Natural killer cell (primary cell): ENCODE results near the gene SNAP23. TPM values are rescaled to one million over a fixed set of nuclear protein-coding genes. Genes with fewer than 3 reads are reported as not detected.

Source experiments
- ATAC-seq, 3 donors: fragments of 150-1000 bp in 2 of 3; fragments of 200-7000 bp in 1 of 3; cut with Tn5 transposase; 1 replicate in 1 of 3; 2 replicates in 2 of 3; pipeline ENCODE4 v1.10.0; 2021; ENCODE audit warnings: mild to moderate bottlenecking in 2 of 3, moderate library complexity in 2 of 3
- DNase-seq, 2 donors: peaks; one replicate each; pipeline versions ENCODE4 v3.0.0 to v3.0.0-alpha.2; 2013 to 2021; ENCODE audit warnings: mixed read lengths in 1 of 2
- H3K27ac ChIP-seq: one replicate; pipeline ENCODE4 v1.5.1; 2013; ENCODE audit warnings: mild to moderate bottlenecking, low read length
- H3K27me3 ChIP-seq: one replicate; pipeline ENCODE4 v1.6.1; 2013; ENCODE audit warnings: low read length; ENCODE audit not compliant: control insufficient read depth, insufficient read depth
- H3K36me3 ChIP-seq: one replicate; pipeline ENCODE4 v1.6.1; 2013; ENCODE audit warnings: low read length; ENCODE audit not compliant: control insufficient read depth, insufficient read depth
- H3K4me1 ChIP-seq: one replicate; pipeline ENCODE4 v1.6.1; 2013; ENCODE audit warnings: low read length; ENCODE audit not compliant: control insufficient read depth, insufficient read depth
- H3K4me3 ChIP-seq: one replicate; pipeline ENCODE4 v1.5.1; 2013; ENCODE audit warnings: low read length
- H3K9me3 ChIP-seq: one replicate; pipeline ENCODE4 v1.6.1; 2013; ENCODE audit warnings: low read length; ENCODE audit not compliant: control insufficient read depth, insufficient read depth
- H3K27ac Mint-ChIP-seq, 2 donors: one replicate each; pipeline ENCODE4 v1.8.0; 2022; ENCODE audit warnings: mild to moderate bottlenecking in 2 of 2, mixed read lengths in 2 of 2, moderate library complexity in 1 of 2
- H3K27me3 Mint-ChIP-seq, 2 donors: one replicate each; pipeline ENCODE4 v1.8.0; 2022; ENCODE audit warnings: low read depth in 2 of 2, mixed read lengths in 2 of 2
- H3K36me3 Mint-ChIP-seq: one replicate; pipeline ENCODE4 v1.8.0; 2022; ENCODE audit warnings: mixed read lengths
- H3K4me1 Mint-ChIP-seq, 2 donors: one replicate each; pipeline ENCODE4 v1.8.0; 2022; ENCODE audit warnings: mixed read lengths in 2 of 2
- H3K4me3 Mint-ChIP-seq: one replicate; pipeline ENCODE4 v1.8.0; 2022; ENCODE audit warnings: mild to moderate bottlenecking, moderate library complexity, mixed read lengths
- H3K9me3 Mint-ChIP-seq, 2 donors: one replicate each; pipeline ENCODE4 v1.8.0; 2022; ENCODE audit warnings: mixed read lengths in 2 of 2
- CTCF ChIP-seq: fragments of 200-600 bp; IDR thresholded peaks from one replicate; pipeline ENCODE4 v1.8.0; 2022; ENCODE audit warnings: antibody characterized with exemption
- WGBS: methylation state at CpG from one replicate; pipeline ENCODE4 v1.1.7; 2013; ENCODE audit warnings: missing lambda C conversion rate; ENCODE audit not compliant: insufficient coverage; 5-methylcytosine and 5-hydroxymethylcytosine counted together
- intact Hi-C: fragments of 100-400 bp; cut with micrococcal nuclease; formaldehyde crosslinking; loops from one replicate; pipeline ENCODE4 v1.14.2; 2022
- total RNA-seq, 4 donors: library from RNA; stranded (reverse); fragments of 120-200 nt in 1 of 4; gene quantifications; one replicate each; pipeline versions ENCODE4 v1.2.3 to v1.2.4, GENCODE V29; 2013 to 2022

SNAP23 gene
- total RNA-seq, 3 donors from 2014 or later (not counting 1 experiment from before 2014, with no cell fraction given): 72.7 to 85.2 (median 82.7) TPM

DNA sequence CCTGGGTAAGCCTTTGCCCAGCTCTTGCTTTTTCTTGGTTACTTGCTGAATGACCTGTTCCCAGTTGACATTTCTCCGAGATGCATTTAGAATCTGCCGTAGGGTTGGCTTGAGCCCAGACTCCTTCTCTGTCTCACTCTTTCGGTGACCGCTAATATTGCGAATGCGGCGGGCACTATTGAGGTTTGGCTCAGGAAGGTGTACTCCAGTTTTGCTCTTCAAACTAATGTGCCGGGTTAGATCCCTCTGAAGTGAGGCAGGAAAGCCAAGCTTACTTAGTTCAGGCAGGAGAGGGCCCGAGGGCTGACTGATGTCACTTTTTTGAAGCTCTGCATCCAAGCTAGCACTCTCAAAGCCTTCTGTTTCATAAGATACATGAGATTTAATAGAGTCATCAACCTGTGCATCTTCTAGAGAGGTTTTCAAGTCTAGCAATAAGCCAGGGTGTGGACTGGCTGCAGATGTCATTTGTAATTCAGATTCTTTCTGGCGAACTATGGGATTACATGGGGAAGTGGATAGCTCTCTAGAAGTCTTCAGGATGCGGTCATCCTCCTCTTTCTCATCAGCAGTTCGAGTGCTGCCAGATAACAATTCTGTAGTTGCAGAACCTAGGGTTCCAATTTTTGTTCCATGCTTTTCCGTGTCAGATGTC, 45.5 kb upstream of the SNAP23 start:
- H3K4me3 Mint-ChIP-seq: no peak overlapping the region
- H3K9me3 ChIP-seq: no peaks in the 10 kb centered on the region
- H3K27ac Mint-ChIP-seq: no peak overlapping the region
- no peak for TF ChIP-seq CTCF
- no peaks in the 10 kb centered on the region for H3K27me3 ChIP-seq
- WGBS: 97% methylated on average over 13 of the region's 13 CpGs
- no peaks in the 10 kb centered on the region for H3K9me3 Mint-ChIP-seq
- no peak for ATAC-seq
- peaks cover 21% of the 10 kb centered on the region for H3K36me3 Mint-ChIP-seq
- H3K36me3 ChIP-seq: peaks cover 59% of the 10 kb centered on the region
- no peak overlapping the region for H3K4me3 ChIP-seq
- H3K27ac ChIP-seq: no peak overlapping the region
- H3K4me1 ChIP-seq: no peaks in the 10 kb centered on the region
- no peaks in the 10 kb centered on the region for H3K27me3 Mint-ChIP-seq
- no peak for DNase-seq
- peaks cover 0 to 7% of the 10 kb centered on the region in 2 donors for H3K4me1 Mint-ChIP-seq
- intact Hi-C loops: no loop called here

DNA sequence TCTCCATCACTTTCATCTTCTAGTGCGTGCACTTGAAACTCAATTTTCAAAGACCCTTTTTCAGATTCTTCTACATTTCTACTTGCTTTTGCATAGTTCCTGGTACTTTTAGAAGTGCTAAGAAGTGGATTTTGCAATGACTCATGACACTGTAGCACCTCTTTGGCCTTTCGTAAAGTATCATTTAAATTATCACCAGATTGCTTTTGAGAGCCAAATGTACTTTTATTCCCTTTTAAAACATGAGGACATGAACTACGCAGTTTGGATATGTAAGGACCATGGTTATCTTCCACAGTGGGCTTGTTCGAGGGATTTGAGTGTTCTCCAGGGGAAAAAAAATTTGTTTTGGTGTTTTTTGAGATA, 45.0 kb upstream of the SNAP23 start:
- ATAC-seq: no peak
- H3K9me3 Mint-ChIP-seq: no peaks in the 10 kb centered on the region
- no peaks in the 10 kb centered on the region for H3K27me3 Mint-ChIP-seq
- Histone ChIP-seq H3K4me1 (no peaks in the 10 kb centered on the region), H3K9me3 (no peaks in the 10 kb centered on the region), H3K4me3 (no peak overlapping the region), H3K36me3 (peaks cover 57% of the 10 kb centered on the region), H3K27ac (no peak overlapping the region), H3K27me3 (no peaks in the 10 kb centered on the region)
- peaks cover 21% of the 10 kb centered on the region for H3K36me3 Mint-ChIP-seq
- WGBS: 98% methylated on average over 4 of the region's 4 CpGs
- DNase-seq: no peak
- peaks cover 0 to 7% of the 10 kb centered on the region in 2 donors for H3K4me1 Mint-ChIP-seq
- TF ChIP-seq CTCF: no peak
- H3K27ac Mint-ChIP-seq: no peak overlapping the region
- no peak overlapping the region for H3K4me3 Mint-ChIP-seq
- intact Hi-C loops: no loop called here

- Mint-ChIP-seq H3K36me3 (peaks cover 21% of the 10 kb centered on the region), H3K4me3 (no peak overlapping the region)
- peaks cover 34% of the 10 kb centered on the region for H3K36me3 ChIP-seq
These were observed 41.6 kb upstream of the SNAP23 start for GRCh38 chr15:42453826-42454225.

More at GRCh38 chr15:42453826-42454225, 41.6 kb upstream of the SNAP23 start:
- intact Hi-C loops: no loop called here
- Histone ChIP-seq H3K4me3 (no peak overlapping the region), H3K27ac (no peak overlapping the region), H3K4me1 (no peaks in the 10 kb centered on the region), H3K9me3 (no peaks in the 10 kb centered on the region), H3K27me3 (no peaks in the 10 kb centered on the region)
- no peak for TF ChIP-seq CTCF
- H3K27ac Mint-ChIP-seq: no peak overlapping the region
- ATAC-seq (no peak), DNase-seq (no peak)
- no CpG with 5 or more reads among the region's 3 CpGs for WGBS
- no peaks in the 10 kb centered on the region for H3K9me3 Mint-ChIP-seq
- H3K4me1 Mint-ChIP-seq: peaks cover 13 to 22% of the 10 kb centered on the region in 2 donors
- H3K27me3 Mint-ChIP-seq: no peaks in the 10 kb centered on the region
